ENCODE data around the gene AGBL4. TPM values are rescaled to one million over a fixed set of nuclear protein-coding genes. Genes with fewer than 3 reads are reported as not detected.

Gene AGBL4
- total RNA-seq, 1 donor from 2014 or later = 0.45 TPM

GRCh38 chr1:48488721-48489120 lies 1535.0 kb downstream of the AGBL4 start:
- no peak for DNase-seq (ENCODE audit: low read depth)

Other genes starting within 250 kb of the AGBL4 start
- gene ELAVL4, start 85.0 kb upstream of the AGBL4 start, total RNA-seq = not detected in 2 replicates